Measurements from ENCODE around the gene TTC38.

TTC38 gene

GRCh38 chr22:46288846-46289243 lies 21.0 kb downstream of the TTC38 start:
- no peak for TF ChIP-seq CTCF (conservative IDR thresholded peaks at IDR 0.05; ENCODE audit: control insufficient read depth, insufficient read depth, low read depth, low read length)
- H3K4me3 ChIP-seq (ENCODE audit: control insufficient read depth, low read depth, low read length): no peak overlapping the region
- DNase-seq (ENCODE audit: low read depth): no peak

GRCh38 chr22:46289244-46289891 lies 21.6 kb downstream of the TTC38 start:
- no peak for DNase-seq (ENCODE audit: low read depth)
- TF ChIP-seq CTCF (conservative IDR thresholded peaks at IDR 0.05; ENCODE audit: control insufficient read depth, insufficient read depth, low read depth, low read length): no peak
- no peak overlapping the region for H3K4me3 ChIP-seq (ENCODE audit: control insufficient read depth, low read depth, low read length)

GRCh38 chr22:46290121-46290842 lies 22.5 kb downstream of the TTC38 start:
- TF ChIP-seq CTCF (conservative IDR thresholded peaks at IDR 0.05; ENCODE audit: control insufficient read depth, insufficient read depth, low read depth, low read length): no peak
- no peak for DNase-seq (ENCODE audit: low read depth)
- no peak overlapping the region for H3K4me3 ChIP-seq (ENCODE audit: control insufficient read depth, low read depth, low read length)

- TF ChIP-seq CTCF (conservative IDR thresholded peaks at IDR 0.05; ENCODE audit: control insufficient read depth, insufficient read depth, low read depth, low read length): no peak
- no peak overlapping the region for H3K4me3 ChIP-seq (ENCODE audit: control insufficient read depth, low read depth, low read length)
Measured at GRCh38 chr22:46290843-46291785, 23.3 kb downstream of the TTC38 start.

GRCh38 chr22:46292173-46292572 lies 24.4 kb downstream of the TTC38 start:
- TF ChIP-seq CTCF (conservative IDR thresholded peaks at IDR 0.05; ENCODE audit: control insufficient read depth, insufficient read depth, low read depth, low read length): no peak
- no peak for DNase-seq (ENCODE audit: low read depth)
- H3K4me3 ChIP-seq (ENCODE audit: control insufficient read depth, low read depth, low read length): no peak overlapping the region

More at GRCh38 chr22:46290843-46291785, 23.3 kb downstream of the TTC38 start:
- DNase-seq (ENCODE audit: low read depth): no peak

- no peak for TF ChIP-seq CTCF (conservative IDR thresholded peaks at IDR 0.05; ENCODE audit: control insufficient read depth, insufficient read depth, low read depth, low read length)
- no peak overlapping the region for H3K4me3 ChIP-seq (ENCODE audit: control insufficient read depth, low read depth, low read length)
- no peak for DNase-seq (ENCODE audit: low read depth)
Measured at GRCh38 chr22:46292732-46293131, 24.9 kb downstream of the TTC38 start.
